Measurements from ENCODE around the gene RNFT2.

- TF ChIP-seq POLR2A (IDR thresholded peaks at IDR 0.05) = no peak
- TF ChIP-seq, protein P1, sequence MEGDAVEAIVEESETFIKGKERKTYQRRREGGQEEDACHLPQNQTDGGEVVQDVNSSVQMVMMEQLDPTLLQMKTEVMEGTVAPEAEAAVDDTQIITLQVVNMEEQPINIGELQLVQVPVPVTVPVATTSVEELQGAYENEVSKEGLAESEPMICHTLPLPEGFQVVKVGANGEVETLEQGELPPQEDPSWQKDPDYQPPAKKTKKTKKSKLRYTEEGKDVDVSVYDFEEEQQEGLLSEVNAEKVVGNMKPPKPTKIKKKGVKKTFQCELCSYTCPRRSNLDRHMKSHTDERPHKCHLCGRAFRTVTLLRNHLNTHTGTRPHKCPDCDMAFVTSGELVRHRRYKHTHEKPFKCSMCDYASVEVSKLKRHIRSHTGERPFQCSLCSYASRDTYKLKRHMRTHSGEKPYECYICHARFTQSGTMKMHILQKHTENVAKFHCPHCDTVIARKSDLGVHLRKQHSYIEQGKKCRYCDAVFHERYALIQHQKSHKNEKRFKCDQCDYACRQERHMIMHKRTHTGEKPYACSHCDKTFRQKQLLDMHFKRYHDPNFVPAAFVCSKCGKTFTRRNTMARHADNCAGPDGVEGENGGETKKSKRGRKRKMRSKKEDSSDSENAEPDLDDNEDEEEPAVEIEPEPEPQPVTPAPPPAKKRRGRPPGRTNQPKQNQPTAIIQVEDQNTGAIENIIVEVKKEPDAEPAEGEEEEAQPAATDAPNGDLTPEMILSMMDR (IDR thresholded peaks at IDR 0.05) = no peak
Measured at GRCh38 chr12:116802018-116802417, 63.9 kb downstream of the RNFT2 start.

Measured in esophagus squamous epithelium (tissue), 4 donors.